SK-N-SH (cell line): Measurements from ENCODE around the gene LARGE2.

Experiments
- CTCF ChIP-seq: fragments of 200-600 bp; sonication (generic); IDR thresholded peaks from 2 replicates; pipeline ENCODE4 v1.6.1; 2017; ENCODE audit warnings: antibody characterized with exemption, mild to moderate bottlenecking, moderate library complexity
- EP300 ChIP-seq, 2 experiments: IDR thresholded peaks; 2 replicates each; pipeline versions ENCODE4 v1.4.0 to v1.6.1; 2012; ENCODE audit warnings: borderline replicate concordance in 1 of 2, low read depth in 1 of 2, low read length in 1 of 2
- EZH2phosphoT487 ChIP-seq: fragments of 200-600 bp; sonication (generic); IDR thresholded peaks from 2 replicates; pipeline ENCODE4 v1.6.1; 2017; ENCODE audit warnings: low read depth, mixed run types, mild to moderate bottlenecking, antibody characterized with exemption, moderate library complexity, borderline replicate concordance
- GABPA ChIP-seq: IDR thresholded peaks from 2 replicates; pipeline ENCODE4 v1.4.0; 2012; ENCODE audit warnings: low read depth, mild to moderate bottlenecking
- NRF1 ChIP-seq: IDR thresholded peaks from 2 replicates; pipeline ENCODE4 v1.6.1; 2012; ENCODE audit warnings: low read depth, mild to moderate bottlenecking, low read length
- POLR2AphosphoS5 ChIP-seq: IDR thresholded peaks from 2 replicates; pipeline ENCODE4 v1.6.1; 2012; ENCODE audit warnings: low read depth, low read length
- REST ChIP-seq: IDR thresholded peaks from 2 replicates; pipeline ENCODE4 v1.6.1; 2012; ENCODE audit warnings: mild to moderate bottlenecking, low read depth, low read length, moderate library complexity
- SIN3A ChIP-seq: IDR thresholded peaks from 2 replicates; pipeline ENCODE4 v1.6.1; 2012; ENCODE audit warnings: low read depth, mild to moderate bottlenecking, low read length, moderate library complexity, borderline replicate concordance
- SMC3 ChIP-seq: IDR thresholded peaks from 2 replicates; pipeline ENCODE4 v1.6.1; 2012; ENCODE audit warnings: low read depth, low read length, improper control_type of control experiment
- ZBTB33 ChIP-seq: IDR thresholded peaks from 2 replicates; pipeline ENCODE4 v1.4.0; 2012; ENCODE audit warnings: low read depth, borderline replicate concordance

GRCh38 chr11:45941285-45941684, 18.8 kb downstream of the LARGE2 start:
- no peak for TF ChIP-seq EP300 (IDR thresholded peaks at IDR 0.05; ENCODE audit: borderline replicate concordance in 1 of 2, low read depth in 1 of 2, low read length in 1 of 2)
- TF ChIP-seq EZH2phosphoT487: no peak
- TF ChIP-seq CTCF: no peak
- TF ChIP-seq NRF1: no peak
- no peak for TF ChIP-seq REST
- TF ChIP-seq ZBTB33: no peak
- no peak for TF ChIP-seq SMC3
- TF ChIP-seq SIN3A: no peak
- TF ChIP-seq POLR2AphosphoS5: no peak
- no peak for TF ChIP-seq GABPA
